Endothelial cell of umbilical vein (primary cell): ENCODE data around the gene MMP27. TPM values are rescaled to one million over a fixed set of nuclear protein-coding genes. Genes with fewer than 3 reads are reported as not detected.

Experiments
- BruUV-seq: library from RNA; stranded (reverse); fragments of 400-500 nt; replicated peaks from 2 replicates; lab custom pipeline; 2021; lab: Mats Ljungman, UMichigan
- CTCF ChIA-PET: fragments of 300-600, 350-600 bp; sonication (Branson Sonifier 250); formaldehyde crosslinking; loops from one replicate; lab custom pipeline; 2021; ENCODE audit warnings: antibody characterized with exemption, inconsistent platforms; lab: Charles Lee
- POLR2A ChIA-PET: fragments of 300-600, 350-600 bp; sonication (Branson Sonifier 250); formaldehyde crosslinking; loops from one replicate; lab custom pipeline; 2021; ENCODE audit warnings: antibody characterized with exemption, inconsistent platforms; lab: Charles Lee
- DNase-seq: peaks from one replicate; pipeline ENCODE4 v3.0.0-alpha.2; 2011; ENCODE audit warnings: low read depth, low spot score
- FAIRE-seq: peaks from 2 replicates; lab custom pipeline; 2011; peaks lifted over from hg19 to GRCh38; lab: Jason Lieb, UNC
- H2AFZ ChIP-seq: 2 replicates; pipeline ENCODE4 v1.6.0; 2012; ENCODE audit warnings: low read depth, low read length, control low read depth, inconsistent platforms
- H3K27ac ChIP-seq: 2 replicates; pipeline ENCODE4 v1.5.1; 2011; ENCODE audit warnings: low read depth, mild to moderate bottlenecking, control low read depth, low read length, moderate library complexity; ENCODE audit not compliant: insufficient read depth
- H3K27me3 ChIP-seq, 2 experiments: 2 replicates each; pipeline versions ENCODE4 v1.6.0 to v1.6.1; 2011; ENCODE audit warnings: low read length in 2 of 2, mixed read lengths in 1 of 2; ENCODE audit not compliant: control insufficient read depth in 2 of 2, insufficient read depth in 2 of 2
- H3K36me3 ChIP-seq, 2 experiments: 2 replicates in 1 of 2; 3 replicates in 1 of 2; pipeline ENCODE4 v1.5.1; 2011; ENCODE audit warnings: low read length in 2 of 2, mild to moderate bottlenecking in 1 of 2, moderate library complexity in 1 of 2; ENCODE audit not compliant: control insufficient read depth in 2 of 2, insufficient read depth in 2 of 2; ENCODE audit errors: extremely low read depth in 1 of 2
- H3K4me1 ChIP-seq: 3 replicates; pipeline ENCODE4 v1.5.1; 2011; ENCODE audit warnings: mild to moderate bottlenecking, low read length; ENCODE audit not compliant: control insufficient read depth, insufficient read depth; ENCODE audit errors: extremely low read depth
- H3K4me2 ChIP-seq: 2 replicates; pipeline ENCODE4 v1.6.1; 2011; ENCODE audit warnings: low read length, control low read depth, mixed read lengths; ENCODE audit not compliant: insufficient read depth
- H3K4me3 ChIP-seq, 3 experiments: fragments of 200-600 bp in 1 of 3; sonication (generic), shearing (Covaris generic) in 1 of 3; replicated peaks in 1 of 3; 2 replicates each; pipeline ENCODE4 v1.5.1; 2011 to 2016; ENCODE audit warnings: control low read depth in 3 of 3, low read length in 3 of 3, mild to moderate bottlenecking in 2 of 3, inconsistent platforms in 1 of 3, low read depth in 1 of 3, moderate library complexity in 1 of 3; ENCODE audit not compliant: insufficient read depth in 1 of 3
- H3K79me2 ChIP-seq: 2 replicates; pipeline ENCODE4 v1.6.0; 2012; ENCODE audit warnings: low read length, inconsistent platforms; ENCODE audit not compliant: control insufficient read depth, insufficient read depth
- H3K9ac ChIP-seq: replicated peaks from 2 replicates; pipeline ENCODE3; 2011; ENCODE audit warnings: low read length, control low read depth; ENCODE audit not compliant: insufficient read depth; ENCODE audit errors: extremely low read depth
- H3K9me1 ChIP-seq: replicated peaks from 3 replicates; pipeline ENCODE4 v1.6.0; 2011; ENCODE audit warnings: mild to moderate bottlenecking, low read length; ENCODE audit not compliant: control insufficient read depth, insufficient read depth; ENCODE audit errors: extremely low read depth
- H3K9me3 ChIP-seq: replicated peaks from 2 replicates; pipeline ENCODE4 v1.5.1; 2012; ENCODE audit warnings: low read length, inconsistent platforms; ENCODE audit not compliant: control insufficient read depth, insufficient read depth
- H4K20me1 ChIP-seq: replicated peaks from 2 replicates; pipeline ENCODE3; 2011; ENCODE audit warnings: mild to moderate bottlenecking, low read length; ENCODE audit not compliant: control insufficient read depth, insufficient read depth; ENCODE audit errors: extremely low read depth
- CTCF ChIP-seq, 2 donors: IDR thresholded peaks; 1 replicate in 1 of 2; 2 replicates in 1 of 2; pipeline ENCODE4 v1.5.1; 2011; ENCODE audit warnings: low read length in 2 of 2, mild to moderate bottlenecking in 2 of 2, moderate library complexity in 2 of 2, control low read depth in 1 of 2, inconsistent platforms in 1 of 2, low read depth in 1 of 2; ENCODE audit not compliant: insufficient read depth in 1 of 2; ENCODE audit errors: extremely low read depth in 1 of 2
- EZH2 ChIP-seq: IDR thresholded peaks from 2 replicates; pipeline ENCODE4 v1.6.1; 2012; ENCODE audit warnings: borderline replicate concordance, low read depth, mild to moderate bottlenecking, moderate library complexity, low read length, inconsistent platforms; ENCODE audit not compliant: severe bottlenecking
- FOS ChIP-seq: IDR thresholded peaks from 2 replicates; pipeline ENCODE4 v1.6.1; 2011; ENCODE audit warnings: mild to moderate bottlenecking, low read length, moderate library complexity, borderline replicate concordance; ENCODE audit not compliant: insufficient read depth
- GATA2 ChIP-seq: IDR thresholded peaks from 2 replicates; pipeline ENCODE4 v1.7.0; 2011; ENCODE audit warnings: low read depth, mild to moderate bottlenecking, moderate library complexity, mixed read lengths, low read length; ENCODE audit not compliant: insufficient read length, insufficient read depth
- JUN ChIP-seq: IDR thresholded peaks from 2 replicates; pipeline ENCODE4 v1.6.1; 2011; ENCODE audit warnings: borderline replicate concordance, low read depth; ENCODE audit not compliant: insufficient read length, insufficient read depth
- MAX ChIP-seq: IDR thresholded peaks from 2 replicates; pipeline ENCODE4 v1.6.1; 2011; ENCODE audit not compliant: insufficient read depth, insufficient read length
- MYC ChIP-seq: IDR thresholded peaks from one replicate; pipeline ENCODE4 v1.6.1; 2011; ENCODE audit warnings: mild to moderate bottlenecking, low read depth, low read length
- POLR2A ChIP-seq: IDR thresholded peaks from 2 replicates; pipeline ENCODE4 v1.6.1; 2012; ENCODE audit warnings: low read depth, mild to moderate bottlenecking, control low read depth, low read length
- POLR2AphosphoS5 ChIP-seq: IDR thresholded peaks from 2 replicates; pipeline ENCODE4 v1.6.1; 2012; ENCODE audit warnings: low read depth, mild to moderate bottlenecking, control low read depth, low read length, moderate library complexity; ENCODE audit not compliant: insufficient read depth
- dilution Hi-C: fragments of 300-500 bp; cut with MboI; formaldehyde crosslinking; loops from one replicate; pipeline ENCODE4 v1.15.0; 2019; ENCODE audit warnings: low sequenced_read_pairs; ENCODE audit not compliant: extremely low pct_ligation_motif_present
- intact Hi-C: fragments of 100-400 bp; cut with micrococcal nuclease; formaldehyde crosslinking; loops from one replicate; pipeline ENCODE4 v1.10.0; 2022
- polyA plus RNA-seq, 4 experiments: library from polyadenylated mRNA; depleted of rRNA in 3 of 4; stranded (reverse) in 3 of 4; unstranded in 1 of 4; fragments of >200 nt; gene quantifications; 2 replicates each; pipeline versions ENCODE4 v1.2.1 to v1.2.3, GENCODE V29; 2011 to 2012; ENCODE audit warnings: missing spikeins in 1 of 4
- total RNA-seq: library from RNA; stranded (reverse); gene quantifications from 2 replicates; pipeline ENCODE4 v1.2.3, GENCODE V29; 2021

MMP27 gene
- total and polyA plus RNA-seq, 2 donors (not counting 3 experiments of a cell fraction or from before 2014, with no cell fraction given), result not detected

- DNase-seq (no peak), FAIRE-seq (no peak)
- no peaks in the 10 kb centered on the region for H3K79me2 ChIP-seq
- TF ChIP-seq POLR2AphosphoS5 (no peak), EZH2 (no peak), CTCF (IDR thresholded peaks at IDR 0.05; ENCODE audit: extremely low read depth in 1 of 2, insufficient read depth in 1 of 2, low read depth in 1 of 2, low read length in 2 of 2) (no peak), MYC (no peak), POLR2A (no peak), FOS (no peak), GATA2 (no peak), MAX (no peak), JUN (no peak)
- no peak overlapping the region for H3K4me3 ChIP-seq
- no peak overlapping the region for H3K27ac ChIP-seq
- H3K9me3 ChIP-seq, result no peaks in the 10 kb centered on the region
- no peak overlapping the region for H3K9ac ChIP-seq
- dilution Hi-C loops (no loop called here), intact Hi-C loops (no loop called here)
- no peaks in the 10 kb centered on the region for H4K20me1 ChIP-seq
- no peaks in the 10 kb centered on the region for H3K9me1 ChIP-seq
- POLR2A ChIA-PET, result no interaction called here
- no TSS peak for BruUV-seq
- CTCF ChIA-PET, result interaction anchor here (2.4 to 3.8 kb wide), 2 partner anchors 12 kb away, joined by 10 to 34 read pairs; no protein-coding TSS in a partner anchor
- H3K27me3 ChIP-seq, result peaks cover 0 to 4% of the 10 kb centered on the region in 2 experiments
- no peaks in the 10 kb centered on the region for H3K4me1 ChIP-seq
- H3K4me2 ChIP-seq, result no peak overlapping the region
- no peak overlapping the region for H2AFZ ChIP-seq
- no peaks in the 10 kb centered on the region for H3K36me3 ChIP-seq
Observed at GRCh38 chr11:102678022-102678421, 27.5 kb downstream of the MMP27 start.
